Activated effector memory CD4-positive, alpha-beta T cell treated with anti-CD3 and anti-CD28 coated beads, Interleukin-2, amount 50 U/mL, for 16 hours (primary cell): Measurements from ENCODE around the gene SCAMP3.
"Not testable (repeated sequence)": the region's sequence is repeated elsewhere in the genome, so short reads cannot be mapped to it uniquely, and the experiment has no call there.

ENCODE experiments used
- DNase-seq: peaks from one replicate; pipeline ENCODE4 v3.0.0-alpha.2; 2020

Gene SCAMP3

DNA sequence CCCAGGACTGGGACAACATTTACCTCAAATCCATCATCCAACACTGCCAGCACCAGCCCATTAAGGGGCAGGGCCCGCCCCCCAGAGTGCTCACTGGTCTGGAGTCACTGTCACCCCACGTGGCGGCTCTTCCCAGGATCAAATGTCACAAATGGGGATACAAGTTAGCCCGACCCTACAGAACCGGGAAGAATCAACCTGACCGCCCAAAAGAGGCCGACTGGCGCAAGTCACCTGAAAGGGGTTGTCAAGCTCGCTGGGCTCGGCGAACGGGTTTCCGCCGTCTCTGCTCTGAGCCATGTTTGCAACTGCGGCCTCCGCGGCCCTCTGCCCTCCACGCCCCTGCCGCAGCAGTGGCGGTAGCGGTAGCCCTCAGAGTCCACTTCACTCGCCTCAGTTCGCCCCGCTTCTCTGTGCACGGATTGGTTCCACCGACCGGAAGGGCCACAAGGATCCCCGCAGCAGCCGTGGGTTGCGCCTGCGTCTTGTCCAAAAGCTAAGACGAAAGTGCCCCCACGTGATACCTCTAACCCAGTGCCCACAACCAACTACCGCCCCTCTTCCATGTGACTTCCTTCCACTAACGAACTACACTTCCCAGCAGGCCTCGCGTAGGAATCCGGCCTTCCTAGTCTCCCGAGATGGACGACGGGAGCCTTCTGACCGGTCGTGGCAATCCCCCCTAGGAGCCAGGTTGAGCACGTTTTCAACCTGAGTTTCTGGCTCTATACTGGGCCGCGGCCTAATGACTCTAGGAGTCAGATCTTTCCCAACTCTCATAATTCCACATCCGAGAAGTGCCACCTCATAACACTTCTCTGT lies at the start of gene SCAMP3:
TSS of gene SCAMP3 (minus strand) at position 509 of the 822 bp plus-strand sequence. CDS start at position 300, 209 bp downstream.
- peak; percentile 95 for DNase-seq

DNA sequence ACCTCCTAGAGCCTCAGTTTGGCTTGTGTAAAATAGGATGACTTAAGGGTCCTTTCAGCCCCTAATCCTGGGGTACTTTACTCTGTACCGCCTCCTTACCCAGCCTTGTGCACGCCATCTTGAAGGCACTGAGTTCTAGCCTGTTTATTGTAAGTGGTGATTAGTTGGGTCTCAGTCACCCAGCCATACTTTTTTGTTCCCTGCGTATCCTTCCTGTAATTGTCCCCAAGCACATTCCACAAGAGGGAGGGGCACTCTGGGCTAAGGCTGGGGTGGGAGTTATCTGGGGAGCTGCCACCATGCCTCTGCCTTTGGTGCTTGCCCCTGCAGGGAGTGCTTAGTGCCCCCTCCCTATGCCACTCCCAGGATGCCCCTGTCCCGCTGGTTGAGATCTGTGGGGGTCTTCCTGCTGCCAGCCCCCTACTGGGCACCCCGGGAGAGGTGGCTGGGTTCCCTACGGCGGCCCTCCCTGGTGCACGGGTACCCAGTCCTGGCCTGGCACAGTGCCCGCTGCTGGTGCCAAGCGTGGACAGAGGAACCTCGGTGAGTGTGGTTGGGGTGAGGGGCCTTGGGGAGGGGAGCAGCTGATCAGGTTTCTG lies 47.4 kb upstream of the SCAMP3 start:
- DNase-seq, result no peak

DNA sequence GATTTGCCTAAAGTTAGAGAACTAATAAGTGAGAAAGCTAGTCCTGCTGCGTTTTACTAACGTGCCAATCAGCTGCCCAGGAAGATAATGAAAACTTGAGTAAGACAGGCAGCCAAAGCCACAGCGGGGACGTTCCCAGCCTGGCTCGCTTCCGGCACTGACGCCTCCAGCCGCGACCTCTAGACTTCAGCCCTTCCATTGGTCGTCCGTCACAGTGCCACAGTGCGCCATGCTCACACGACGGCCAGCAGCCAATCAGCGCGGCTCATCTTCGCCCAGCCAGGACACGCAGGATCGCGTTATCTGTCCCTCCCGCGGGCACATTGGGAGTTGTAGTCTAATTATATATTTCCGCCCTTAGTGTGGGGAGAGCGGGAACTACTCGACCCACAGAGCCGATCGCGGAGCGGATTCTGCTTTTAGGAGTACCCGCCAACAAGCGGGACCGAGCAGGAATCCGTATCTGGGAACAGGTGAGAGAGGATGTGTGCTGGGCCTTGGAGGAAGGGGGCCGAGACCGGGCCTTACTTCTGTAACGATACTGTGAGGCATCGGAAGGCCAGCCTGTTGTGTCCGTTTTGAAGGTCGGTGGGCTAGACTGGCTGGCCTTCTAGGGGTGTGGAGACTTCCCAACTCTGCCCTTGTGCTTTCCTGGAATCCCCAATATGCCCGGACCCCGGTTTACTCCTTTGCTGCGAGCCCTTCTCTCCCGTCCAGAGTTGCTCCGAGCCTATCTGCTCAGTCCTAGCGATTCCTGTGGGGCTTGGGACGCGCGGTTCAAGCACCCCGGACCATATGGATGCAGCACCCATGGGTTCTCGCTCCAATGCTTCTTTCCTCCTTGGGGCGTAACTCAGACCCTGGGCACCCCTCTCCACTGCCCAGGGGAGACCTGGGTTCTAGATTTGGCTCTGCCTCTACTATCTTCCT lies 46.6 kb upstream of the SCAMP3 start, which contains the start of gene FDPS:
TSS of gene FDPS (plus strand) at position 374 of the 930 bp plus-strand sequence. CDS start 924 bp downstream, outside the sequence.
- peak; percentile 99 for DNase-seq

DNA sequence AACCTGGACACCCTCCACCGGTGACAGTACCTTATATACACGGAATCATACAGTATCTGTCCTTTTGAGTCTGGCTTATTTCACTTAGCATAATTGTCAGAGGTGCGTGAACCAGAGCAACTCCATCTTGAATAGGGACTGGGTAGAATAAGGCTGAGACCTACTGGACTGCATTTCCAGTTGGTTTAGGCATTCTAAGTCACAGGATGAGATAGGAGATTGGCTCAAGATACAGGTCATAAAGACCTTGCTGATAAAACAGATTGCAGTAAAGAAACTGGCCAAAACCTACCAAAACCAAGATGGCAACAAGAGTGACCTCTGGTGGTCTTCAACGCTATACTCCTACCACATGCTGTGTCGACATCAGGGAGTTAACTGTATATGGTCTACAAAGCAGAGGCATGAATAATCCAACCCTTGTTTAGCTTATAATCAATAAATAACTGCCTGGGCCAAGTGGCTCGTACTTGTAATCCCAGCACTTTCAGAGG lies 45.1 kb upstream of the SCAMP3 start:
- DNase-seq, result no peak

DNA sequence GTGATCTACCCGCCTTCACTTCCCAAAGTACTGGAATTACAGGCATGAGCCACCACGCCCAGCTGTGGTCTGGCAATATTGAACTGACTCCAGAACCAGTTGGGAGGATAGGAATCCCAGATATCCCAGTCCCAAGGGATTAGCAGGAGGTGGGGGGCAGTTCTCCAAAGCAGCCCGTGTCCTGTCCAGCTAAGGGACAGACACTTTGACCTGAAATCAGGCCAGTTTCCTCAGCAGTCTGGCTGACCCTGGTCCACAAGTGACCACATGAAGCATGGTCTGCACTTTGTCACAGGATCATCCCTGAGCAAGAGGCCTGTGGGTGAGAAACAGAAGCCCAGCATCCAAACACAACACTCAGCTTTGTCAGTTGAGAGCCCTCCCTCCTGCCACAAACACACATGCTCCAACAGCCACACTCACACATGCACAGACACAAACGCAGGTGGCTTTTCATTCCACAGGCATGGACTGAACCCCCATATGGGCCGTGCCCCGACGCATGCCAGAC lies 43.8 kb upstream of the SCAMP3 start:
- no peak for DNase-seq

DNA sequence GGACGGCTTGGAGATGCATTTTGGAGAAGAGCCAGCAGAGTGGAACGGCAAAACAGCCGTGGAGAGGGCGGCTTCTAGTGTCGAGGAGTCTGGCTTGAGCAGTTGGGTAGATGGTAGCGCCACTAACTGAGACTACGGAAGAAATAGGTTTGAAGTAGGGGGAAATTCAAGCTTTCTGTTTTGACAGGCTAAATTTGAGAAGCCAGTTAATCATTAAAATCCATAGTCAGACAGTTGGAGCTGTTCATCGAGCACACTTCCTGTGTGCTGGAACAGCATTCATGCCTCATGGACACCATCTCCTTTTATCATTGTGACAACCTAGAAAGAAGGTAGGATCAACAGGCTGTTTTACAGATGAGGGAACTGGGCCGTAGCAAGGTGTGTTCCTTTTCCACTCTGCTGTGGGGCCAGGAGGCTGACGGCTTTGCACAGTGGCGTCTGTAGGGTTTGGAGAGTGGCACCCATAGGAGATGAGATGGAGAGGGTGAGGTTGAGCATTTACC lies 42.5 kb upstream of the SCAMP3 start:
- no peak for DNase-seq

DNA sequence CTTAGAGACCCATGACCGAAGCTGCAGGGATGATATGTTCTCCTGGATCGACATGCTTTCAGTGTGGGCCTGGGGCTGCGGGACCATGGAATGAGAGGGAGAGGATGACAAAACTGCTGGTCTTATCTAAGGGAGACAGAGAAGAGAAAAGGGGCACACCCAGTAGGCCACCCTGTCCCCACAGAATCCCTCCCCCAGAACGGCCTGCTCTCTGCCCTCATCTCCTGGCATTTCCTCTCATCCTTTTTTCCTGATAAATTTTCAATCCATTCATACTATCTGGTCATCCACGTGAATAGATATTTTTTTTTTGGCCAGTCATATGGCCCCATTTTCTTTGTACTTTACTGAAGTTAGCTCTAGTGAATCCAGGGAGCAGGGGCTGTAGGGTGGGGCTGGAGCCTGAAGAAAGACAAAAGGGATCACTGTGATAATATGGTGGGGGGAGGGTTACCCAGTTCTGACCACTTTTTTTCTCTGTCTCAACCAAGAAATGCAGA lies 39.2 kb upstream of the SCAMP3 start, which contains the start of gene PKLR:
TSS of gene PKLR (minus strand) at position 97 of the 500 bp plus-strand sequence. CDS start at position 54, 43 bp downstream.
- no peak for DNase-seq

DNA sequence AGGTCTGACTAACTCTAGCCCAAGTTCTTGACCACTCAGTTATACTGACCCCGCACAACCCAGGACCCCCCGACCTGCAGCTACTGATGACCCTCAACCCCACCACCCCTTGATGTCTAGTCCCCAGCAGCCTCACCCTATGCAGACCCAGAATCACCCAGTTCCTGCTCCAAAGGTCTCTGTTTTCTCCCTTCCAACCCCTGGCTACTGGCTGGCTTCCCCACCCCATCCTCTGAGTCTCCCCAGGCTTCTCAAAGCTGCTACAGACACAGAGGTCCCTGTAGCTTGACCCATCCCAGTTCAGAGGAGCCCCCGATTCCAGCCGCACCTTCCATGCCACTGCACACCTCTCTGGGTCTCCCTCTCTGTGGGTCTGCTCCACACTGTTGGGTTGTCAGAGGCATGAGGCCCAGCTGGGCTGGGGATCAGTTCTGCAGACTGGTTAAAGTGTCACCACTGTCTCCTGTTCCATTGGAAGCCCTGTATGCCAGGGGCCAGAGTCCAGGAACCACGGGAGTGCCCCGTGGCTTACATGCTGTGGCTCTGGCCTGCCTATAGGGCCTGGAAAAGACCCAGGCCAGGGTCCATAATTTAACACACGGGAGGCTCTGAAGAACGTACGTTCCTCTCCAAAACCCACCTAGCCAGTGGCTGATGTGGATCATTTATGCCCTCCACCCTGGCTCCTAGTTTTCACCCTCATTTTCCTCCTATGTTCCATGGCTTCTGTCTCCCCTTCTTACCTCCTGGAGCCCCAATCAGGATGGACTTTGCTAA lies 38.6 kb upstream of the SCAMP3 start:
- DNase-seq, result no peak

DNA sequence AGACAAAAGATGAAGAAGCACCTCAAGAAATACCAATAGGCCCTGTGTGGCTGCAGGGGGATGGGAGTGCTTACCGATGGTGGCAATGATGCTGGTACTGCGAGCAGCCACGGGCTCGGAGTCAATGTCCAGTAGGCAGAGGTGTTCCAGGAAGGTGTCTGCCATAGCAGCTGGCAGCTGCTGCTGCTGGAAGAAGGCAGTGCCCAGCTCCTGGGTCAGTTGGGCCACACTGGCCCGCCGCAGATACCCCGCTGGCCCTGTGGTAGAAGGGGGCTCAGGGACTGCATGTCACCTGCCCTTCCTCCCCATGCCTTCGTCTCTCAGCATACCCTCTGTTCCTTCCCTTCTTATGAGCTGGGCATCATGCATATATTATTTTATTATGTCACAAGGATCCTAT lies 37.9 kb upstream of the SCAMP3 start:
- DNase-seq, result no peak

DNA sequence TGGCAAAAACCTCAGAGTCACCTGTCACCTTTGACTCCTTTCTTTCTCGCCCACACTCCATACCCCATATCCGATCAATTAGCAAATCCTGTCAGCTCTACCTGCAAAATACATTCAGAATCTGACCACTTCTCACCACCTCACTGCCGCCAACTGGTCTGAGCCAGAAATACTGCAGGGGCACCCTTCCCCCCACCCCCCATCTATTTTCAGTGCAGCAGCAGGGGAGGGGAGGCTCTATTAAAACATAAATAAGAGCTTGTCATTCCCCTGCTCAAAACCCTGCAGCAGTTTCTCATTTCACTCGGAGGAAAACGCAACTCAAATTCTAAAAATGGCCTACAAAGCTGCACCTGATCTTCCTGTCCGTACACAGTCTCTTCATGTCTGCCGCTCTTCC lies 35.2 kb upstream of the SCAMP3 start:
- no peak for DNase-seq

DNA sequence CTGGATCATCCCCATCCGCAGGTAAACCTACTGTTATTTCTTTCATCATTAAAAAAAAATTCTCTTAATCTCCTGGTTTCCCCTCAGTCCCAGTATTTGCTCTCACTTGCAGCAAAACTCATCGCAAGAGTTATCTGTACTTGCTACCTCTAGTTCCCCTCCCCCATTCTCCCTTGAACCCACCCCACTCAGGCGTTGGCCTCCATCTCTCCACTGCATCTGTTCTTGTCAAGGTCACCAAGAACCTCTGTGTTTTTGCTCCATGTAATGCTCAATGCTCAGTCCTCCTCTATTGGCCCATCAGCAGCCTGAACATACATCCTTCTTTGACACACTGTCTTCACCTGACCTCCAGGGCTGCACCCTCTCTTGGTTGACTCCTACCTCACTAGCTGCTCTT lies 34.5 kb upstream of the SCAMP3 start:
- no peak for DNase-seq

DNA sequence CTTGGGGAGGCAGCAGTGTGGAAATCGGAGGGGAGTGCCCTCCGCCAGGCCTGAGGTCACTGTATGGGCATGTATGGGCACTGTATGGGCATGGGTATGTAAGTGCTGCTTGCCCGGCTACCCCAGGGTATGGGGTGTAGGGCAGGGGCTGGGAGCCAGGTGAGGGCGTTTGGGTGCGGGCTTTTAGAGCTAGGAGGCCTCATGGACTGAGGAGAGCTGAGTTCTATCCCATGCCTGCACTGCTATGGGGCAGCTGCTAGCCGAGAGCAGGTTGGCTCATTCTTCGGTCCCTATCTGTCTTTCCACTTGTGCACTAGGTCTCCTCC lies 33.7 kb upstream of the SCAMP3 start:
- DNase-seq, result no peak

DNA sequence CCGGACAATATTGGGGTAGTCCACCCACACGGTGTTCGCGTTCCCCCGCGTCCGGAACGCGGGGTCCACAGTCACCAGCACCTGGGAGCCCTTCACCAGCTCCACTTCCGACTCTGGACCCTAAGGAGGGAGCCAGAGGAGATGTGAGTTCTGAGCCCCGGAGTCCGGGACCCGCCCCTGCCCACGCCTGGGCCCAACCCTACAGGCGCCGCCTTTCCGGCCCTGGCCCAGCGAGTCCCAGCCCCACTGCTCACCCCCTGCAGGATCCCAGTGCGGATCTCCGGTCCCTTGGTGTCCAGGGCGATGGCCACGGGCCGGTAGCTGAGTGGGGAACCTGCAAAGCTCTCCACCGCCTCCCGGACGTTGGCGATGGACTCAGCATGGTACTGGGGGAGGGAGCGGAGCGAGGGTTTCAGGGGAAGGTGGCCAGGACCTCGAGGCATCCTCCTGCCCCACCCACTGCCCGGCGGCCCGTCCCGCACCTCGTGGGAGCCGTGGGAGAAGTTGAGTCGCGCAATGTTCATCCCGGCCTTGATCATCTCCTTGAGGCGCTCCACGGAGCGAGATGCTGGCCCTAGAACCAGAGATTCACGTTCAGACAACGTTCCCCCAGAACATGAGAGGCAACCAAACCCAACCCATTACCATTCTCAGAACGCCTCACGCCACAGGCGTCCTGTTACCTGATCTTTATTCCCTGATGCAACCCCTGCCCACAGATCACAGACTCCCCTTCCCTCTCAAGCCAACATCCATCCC lies 33.2 kb upstream of the SCAMP3 start:
- DNase-seq, result no peak

DNA sequence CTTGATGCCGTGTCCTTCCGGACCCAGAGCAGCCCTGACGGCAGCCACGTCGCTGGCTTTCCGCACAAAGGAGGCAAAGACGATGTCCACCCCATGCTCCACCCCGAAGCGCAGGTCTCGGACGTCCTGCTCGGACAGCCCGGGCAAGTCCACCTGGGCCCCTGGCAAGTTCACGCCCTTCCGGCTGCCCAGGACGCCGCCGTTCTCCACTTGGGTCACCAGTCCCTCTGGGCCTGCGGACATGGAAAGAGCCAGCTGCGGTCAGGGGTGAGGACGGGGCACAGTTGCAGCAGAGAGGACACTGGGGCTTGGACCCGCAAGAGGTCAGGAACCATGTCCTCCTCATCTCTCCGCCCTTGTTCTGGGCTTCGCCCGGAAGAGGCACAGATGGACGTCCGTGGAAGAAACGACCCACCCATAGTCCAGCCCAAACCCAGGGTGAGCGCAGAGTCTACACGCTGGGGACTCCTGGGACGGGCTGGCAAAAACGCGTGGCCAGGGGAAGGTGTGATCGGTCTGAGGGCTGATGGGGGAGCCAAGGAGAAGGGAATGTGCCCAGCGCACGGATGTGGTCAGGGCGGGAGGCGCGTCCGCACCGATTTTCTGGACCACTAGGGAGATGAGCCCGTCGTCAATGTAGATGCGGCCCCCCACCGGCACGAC lies 32.5 kb upstream of the SCAMP3 start:
- no peak for DNase-seq

DNA sequence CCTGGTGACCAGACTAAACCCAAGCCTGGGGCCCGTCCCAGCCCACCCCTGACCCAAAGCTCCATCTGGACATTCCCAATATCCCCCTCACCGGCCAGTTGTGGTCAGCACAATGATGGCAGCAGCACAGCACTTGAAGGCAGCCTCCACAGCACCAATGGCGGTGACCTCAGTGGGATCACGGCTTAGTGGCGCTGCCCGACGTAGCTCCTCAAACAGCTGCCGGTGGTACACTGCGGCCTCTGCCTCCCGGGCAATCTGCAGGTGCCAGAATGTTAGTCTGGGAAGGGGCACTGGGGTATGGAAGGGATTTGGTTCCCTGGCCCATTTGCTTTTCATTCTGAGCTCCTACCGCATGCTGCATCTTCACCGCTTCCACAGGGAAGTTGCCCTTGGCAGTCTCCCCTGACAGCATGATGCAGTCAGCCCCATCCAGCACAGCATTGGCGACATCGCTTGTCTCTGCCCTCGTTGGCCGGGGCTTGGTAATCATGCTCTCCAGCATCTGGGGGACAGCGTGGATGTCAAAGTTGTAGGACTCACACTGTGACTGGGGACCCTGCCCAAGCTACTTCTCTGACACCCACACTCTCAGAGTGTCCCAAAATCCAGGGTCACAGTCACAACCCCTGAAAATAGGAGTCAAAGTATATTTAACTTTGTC lies 31.1 kb upstream of the SCAMP3 start:
- no peak for DNase-seq

DNA sequence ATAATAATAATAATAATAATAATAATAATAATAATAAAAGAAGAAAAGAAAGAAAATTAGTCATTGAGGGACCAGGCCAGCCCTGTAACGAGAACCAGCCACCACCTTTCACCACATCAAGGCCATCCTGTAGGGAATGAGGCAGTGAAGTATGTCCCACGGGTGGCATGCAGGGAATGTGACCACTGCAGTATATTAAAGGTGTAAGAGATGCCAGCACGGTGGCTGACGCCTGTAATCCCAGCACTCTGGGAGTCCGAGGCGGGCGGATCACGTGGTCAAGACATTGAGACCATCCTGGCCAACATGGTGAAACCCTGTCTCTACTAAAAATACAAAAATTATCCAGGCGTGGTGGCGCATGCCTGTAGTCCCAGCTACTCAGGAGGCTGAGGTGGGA lies 28.8 kb upstream of the SCAMP3 start:
- not testable (repeated sequence) for DNase-seq

DNA sequence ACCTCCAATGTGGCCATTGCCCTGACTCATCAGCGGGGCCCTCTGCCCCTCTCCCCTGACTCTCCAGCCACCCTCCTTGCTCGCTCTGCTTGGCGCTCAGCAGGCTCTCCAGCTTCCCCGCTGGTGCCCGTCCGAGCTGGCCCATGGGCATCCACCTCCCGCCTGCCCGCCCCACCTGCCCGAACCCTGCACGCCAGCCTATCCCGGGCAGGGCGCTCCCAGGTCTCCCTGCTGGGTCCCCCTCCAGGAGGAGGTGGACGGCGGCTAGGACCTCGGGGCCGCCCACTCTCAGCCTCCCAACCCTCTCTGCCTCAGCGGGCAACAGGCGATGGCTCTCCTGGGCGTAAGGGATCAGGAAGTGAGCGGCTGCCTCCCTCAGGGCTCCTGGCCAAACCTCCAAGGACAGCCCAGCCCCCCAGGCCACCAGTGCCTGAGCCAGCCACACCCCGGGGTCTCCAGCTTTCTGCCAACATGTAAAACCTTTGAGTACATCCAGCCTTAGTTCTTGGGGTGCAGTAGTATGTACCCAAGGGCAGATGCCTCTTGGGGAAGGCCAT lies 25.9 kb upstream of the SCAMP3 start:
- no peak for DNase-seq

DNA sequence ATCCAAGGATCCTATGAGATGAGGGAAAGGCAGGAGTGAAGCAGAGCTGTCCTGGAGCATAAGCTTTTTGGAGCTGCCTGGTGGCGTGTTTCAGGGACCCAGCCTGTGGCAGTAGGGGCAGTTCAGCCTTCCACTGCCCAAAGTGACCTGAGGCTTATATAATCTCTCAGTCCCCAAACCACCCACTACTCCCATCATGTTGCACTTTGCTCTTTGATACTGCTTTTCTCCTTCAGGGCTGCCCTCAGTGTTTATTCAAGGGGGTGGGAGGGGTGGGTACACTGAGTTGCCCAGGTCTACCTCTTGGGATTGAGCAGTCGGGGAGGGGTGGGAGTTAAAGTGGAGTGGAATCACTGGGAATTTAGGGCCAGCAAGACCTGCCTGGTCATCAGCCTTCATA lies 24.4 kb upstream of the SCAMP3 start:
- no peak for DNase-seq

DNA sequence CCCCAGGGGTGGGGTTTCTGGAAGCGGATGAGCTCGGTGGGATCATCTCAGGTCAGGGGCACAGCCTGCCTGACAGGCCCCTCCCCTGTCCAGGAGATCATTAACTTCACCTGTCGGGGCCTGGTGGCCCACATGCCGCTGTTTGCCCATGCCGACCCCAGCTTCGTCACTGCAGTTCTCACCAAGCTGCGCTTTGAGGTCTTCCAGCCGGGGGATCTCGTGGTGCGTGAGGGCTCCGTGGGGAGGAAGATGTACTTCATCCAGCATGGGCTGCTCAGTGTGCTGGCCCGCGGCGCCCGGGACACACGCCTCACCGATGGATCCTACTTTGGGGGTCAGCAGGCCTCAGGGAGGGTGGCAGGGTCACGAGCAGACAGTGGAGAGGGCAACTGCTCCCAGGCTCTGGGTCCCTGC lies 23.5 kb upstream of the SCAMP3 start:
- no peak for DNase-seq
